NT2/D1 (cell line): ENCODE results near the gene CDH4.

Source experiments
- DNase-seq: peaks from one replicate; pipeline ENCODE4 v3.0.0-alpha.2; 2011; ENCODE audit warnings: low read depth, low spot score
- H3K27me3 ChIP-seq: 2 replicates; pipeline ENCODE4 v1.6.0; 2011; ENCODE audit warnings: mild to moderate bottlenecking; ENCODE audit not compliant: insufficient read length, insufficient read depth
- H3K36me3 ChIP-seq: 2 replicates; pipeline ENCODE4 v1.6.1; 2011; ENCODE audit warnings: mild to moderate bottlenecking, low read length, mixed read lengths; ENCODE audit not compliant: insufficient read depth, insufficient read length
- H3K4me1 ChIP-seq: 2 replicates; pipeline ENCODE4 v1.5.1; 2011; ENCODE audit not compliant: insufficient read depth, insufficient read length
- H3K4me3 ChIP-seq: 2 replicates; pipeline ENCODE4 v1.5.1; 2011; ENCODE audit warnings: low read depth; ENCODE audit not compliant: insufficient read length
- H3K9ac ChIP-seq: 2 replicates; pipeline ENCODE4 v1.6.0; 2011; ENCODE audit warnings: low read depth; ENCODE audit not compliant: insufficient read length
- H3K9me3 ChIP-seq: 2 replicates; pipeline ENCODE4 v1.5.1; 2011; ENCODE audit warnings: mild to moderate bottlenecking, low read length; ENCODE audit not compliant: insufficient read depth
- SUZ12 ChIP-seq: IDR thresholded peaks from 2 replicates; pipeline ENCODE4 v1.6.1; 2011; ENCODE audit not compliant: insufficient read length, insufficient read depth; ENCODE audit errors: extremely low read depth
- YY1 ChIP-seq: IDR thresholded peaks from 2 replicates; pipeline ENCODE4 v1.6.1; 2011; ENCODE audit not compliant: insufficient read length, insufficient read depth
- ZNF274 ChIP-seq: IDR thresholded peaks from 2 replicates; pipeline ENCODE4 v1.6.1; 2011; ENCODE audit warnings: mild to moderate bottlenecking, low read depth, low read length

The CDH4 gene

DNA sequence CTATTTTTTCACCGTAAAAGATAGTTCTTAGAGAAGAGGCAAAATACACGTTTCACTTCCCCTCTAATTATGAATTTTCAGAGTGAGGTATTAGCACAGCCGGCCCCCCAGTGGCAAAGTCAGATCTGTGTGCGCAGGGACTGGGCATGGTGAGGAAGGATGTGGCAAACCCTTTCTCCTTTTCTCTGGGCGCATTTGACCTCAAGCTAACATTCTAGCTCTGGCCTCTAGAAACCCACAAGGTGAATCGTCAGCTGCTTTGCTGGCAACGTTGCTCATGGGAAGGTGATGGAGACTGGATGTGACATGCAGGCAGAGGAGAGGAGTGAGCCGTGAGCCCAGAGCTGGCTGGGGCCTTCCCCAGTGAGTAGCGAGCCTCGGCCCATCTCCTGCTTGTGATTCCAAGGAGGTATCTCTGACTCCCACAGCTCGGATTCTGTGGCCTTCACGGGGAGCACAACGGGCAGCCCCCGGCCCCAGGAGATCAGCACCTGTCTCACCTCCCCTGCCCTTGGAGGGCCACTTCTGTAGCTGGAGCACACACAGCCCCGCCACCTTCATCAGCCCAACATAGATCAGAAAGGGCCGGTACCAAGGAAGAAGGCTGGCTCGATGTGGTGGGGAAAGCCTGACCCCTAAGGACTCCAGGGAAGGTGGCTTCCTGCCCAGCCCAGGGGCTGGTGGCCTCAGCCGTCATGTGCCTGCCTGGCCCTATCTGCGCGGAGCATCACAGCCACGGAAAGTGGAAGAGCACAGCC lies 660.8 kb downstream of the CDH4 start:
- DNase-seq = no peak
- TF ChIP-seq YY1 = no peak
- TF ChIP-seq ZNF274 = no peak
- TF ChIP-seq SUZ12 = no peak
- H3K9me3 ChIP-seq = peaks cover 12% of the 10 kb centered on the region
- H3K9ac ChIP-seq = no peak overlapping the region
- H3K27me3 ChIP-seq = peaks cover 81% of the 10 kb centered on the region
- no peaks in the 10 kb centered on the region for H3K36me3 ChIP-seq
- no peak overlapping the region for H3K4me3 ChIP-seq
- H3K4me1 ChIP-seq = no peaks in the 10 kb centered on the region

DNA sequence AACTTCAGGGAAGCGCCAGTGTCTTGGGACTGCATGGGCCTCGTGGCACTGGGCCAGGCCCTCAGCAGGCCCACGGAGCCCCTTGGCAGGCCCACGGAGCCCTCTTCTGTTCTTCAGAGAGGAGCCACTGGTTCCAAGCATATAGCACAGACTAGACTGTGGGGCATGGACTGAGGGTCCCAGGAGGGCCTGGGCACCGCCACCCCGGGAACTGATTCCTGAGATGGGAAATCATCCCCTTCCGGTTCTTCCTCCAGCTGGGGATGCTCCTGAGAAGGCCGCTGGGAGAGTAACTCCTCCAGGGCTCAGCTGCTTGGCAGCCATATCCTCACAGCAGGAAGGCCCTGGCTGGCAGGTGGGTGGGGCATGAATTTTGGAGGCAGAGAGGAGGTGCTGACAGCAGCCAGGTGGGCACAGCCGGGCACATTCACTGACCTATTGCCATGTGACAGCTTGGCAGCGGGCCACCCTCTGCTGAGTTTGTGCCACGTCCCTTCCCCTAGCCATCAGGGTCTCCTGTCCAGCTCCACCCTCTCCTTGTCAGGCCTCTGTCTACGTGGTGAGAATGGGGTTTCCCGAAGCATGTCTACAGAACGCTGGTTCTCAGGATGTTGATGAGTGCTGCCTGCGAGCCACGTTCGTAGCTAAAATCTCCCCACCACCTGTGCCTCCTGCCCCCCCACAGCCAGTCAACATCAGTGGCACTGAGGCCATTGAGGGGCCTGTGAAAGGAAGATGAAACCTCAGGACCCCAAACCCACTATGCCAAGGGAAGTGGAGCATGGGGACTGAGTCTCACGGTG lies 661.6 kb downstream of the CDH4 start:
- no peak overlapping the region for H3K9ac ChIP-seq
- no peak for DNase-seq

DNA sequence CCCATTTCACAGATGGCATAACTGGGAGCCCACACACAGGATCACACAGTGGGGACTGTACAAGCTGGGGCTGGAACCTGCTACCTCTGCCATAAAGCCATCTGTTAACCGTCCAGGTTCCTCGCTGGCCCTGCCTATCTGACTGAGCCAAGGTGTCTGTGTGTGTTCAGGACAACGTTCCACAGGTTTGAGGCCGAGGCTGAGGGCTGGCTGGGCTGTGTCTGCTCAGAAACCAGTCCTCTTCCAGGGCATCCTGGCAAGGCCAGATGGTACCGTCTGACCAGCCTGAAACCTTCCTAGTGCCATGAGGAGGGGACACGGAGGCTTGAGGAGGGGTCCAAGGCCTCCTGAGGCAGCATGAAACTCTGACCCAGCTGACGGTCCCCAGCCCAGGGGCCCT lies 663.0 kb downstream of the CDH4 start:
- TF ChIP-seq YY1 (no peak), SUZ12 (no peak)
- Histone ChIP-seq H3K36me3 (no peaks in the 10 kb centered on the region), H3K4me1 (no peaks in the 10 kb centered on the region), H3K9ac (no peak overlapping the region), H3K9me3 (peaks cover 17% of the 10 kb centered on the region), H3K27me3 (peaks cover 65% of the 10 kb centered on the region), H3K4me3 (no peak overlapping the region)
- no peak for DNase-seq

More for the DNA sequence above, 661.6 kb downstream of the CDH4 start:
- Histone ChIP-seq H3K36me3 (no peaks in the 10 kb centered on the region), H3K4me3 (no peak overlapping the region), H3K4me1 (no peaks in the 10 kb centered on the region), H3K27me3 (peaks cover 74% of the 10 kb centered on the region), H3K9me3 (peaks cover 12% of the 10 kb centered on the region)
- no peak for TF ChIP-seq SUZ12
- TF ChIP-seq ZNF274 = no peak
- no peak for TF ChIP-seq YY1

DNA sequence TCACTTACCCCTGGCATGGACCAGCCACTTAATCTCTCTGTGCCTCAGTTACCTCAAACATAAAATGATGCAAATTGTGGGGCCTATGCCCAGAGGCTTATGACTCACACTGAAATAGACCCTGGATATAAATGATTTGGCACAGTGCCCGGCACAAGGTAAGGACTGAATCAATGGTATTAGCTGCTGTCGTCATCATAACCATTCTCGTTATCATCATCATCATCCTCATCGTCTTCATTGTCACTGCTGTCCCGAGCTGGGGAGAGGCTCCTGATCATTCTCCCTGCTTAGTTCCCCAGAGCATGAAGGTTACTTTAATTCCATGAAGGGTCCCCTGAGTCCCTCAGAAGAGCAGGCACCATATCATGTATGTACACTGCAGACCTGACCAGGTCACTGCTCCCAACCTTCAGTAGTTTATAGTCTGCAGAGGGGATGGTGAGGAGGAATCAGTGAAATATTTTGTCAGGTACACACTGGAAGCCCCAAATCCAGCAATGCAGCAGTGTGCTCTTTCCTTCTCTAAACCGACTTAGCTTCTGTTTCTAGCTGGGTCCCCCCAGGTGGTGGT lies 664.3 kb downstream of the CDH4 start:
- Histone ChIP-seq H3K27me3 (peaks cover 57% of the 10 kb centered on the region), H3K36me3 (no peaks in the 10 kb centered on the region), H3K9ac (no peak overlapping the region), H3K9me3 (peaks cover 12% of the 10 kb centered on the region; the same call in 1 of the 2 replicates), H3K4me3 (no peak overlapping the region), H3K4me1 (no peaks in the 10 kb centered on the region)
- no peak for DNase-seq
- TF ChIP-seq SUZ12 (no peak), ZNF274 (no peak), YY1 (no peak)

DNA sequence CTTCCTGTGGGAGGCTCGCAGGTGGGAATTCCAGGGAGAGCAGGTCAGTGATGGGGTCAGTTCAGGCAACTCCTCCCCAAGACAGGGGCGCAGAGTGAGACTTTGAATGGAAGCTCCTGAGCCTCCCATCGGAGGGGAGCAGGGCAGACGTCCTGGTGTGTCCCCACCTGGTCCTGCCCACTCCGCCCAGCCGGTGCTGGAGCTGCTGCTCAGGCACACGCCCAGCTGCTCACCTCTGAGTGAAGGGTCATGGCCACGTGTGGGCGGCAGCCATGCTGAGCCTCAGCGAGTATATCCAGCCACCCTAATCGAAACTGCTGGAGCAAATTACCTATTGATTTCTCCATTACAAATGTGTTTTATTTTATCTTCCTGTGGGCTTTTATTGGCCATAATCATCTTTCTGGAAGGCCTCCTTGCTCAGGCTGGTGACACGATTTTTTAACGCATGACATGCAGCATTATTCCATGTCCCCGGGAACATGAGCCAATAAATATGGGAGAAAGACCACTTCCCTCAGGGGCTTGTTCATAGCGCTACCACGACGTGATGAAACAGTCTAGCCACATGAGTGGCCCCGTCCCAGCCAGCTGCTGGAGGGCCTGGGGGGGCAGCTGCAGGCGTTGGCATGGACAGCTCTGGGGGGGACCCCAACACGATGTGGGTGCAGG lies 665.5 kb downstream of the CDH4 start:
- H3K4me1 ChIP-seq = no peaks in the 10 kb centered on the region
- no peak overlapping the region for H3K4me3 ChIP-seq
- TF ChIP-seq YY1 = no peak
- peaks cover 12% of the 10 kb centered on the region; the same call in 1 of the 2 replicates for H3K9me3 ChIP-seq
- DNase-seq = no peak
- H3K36me3 ChIP-seq = no peaks in the 10 kb centered on the region
- H3K9ac ChIP-seq = no peak overlapping the region
- H3K27me3 ChIP-seq = peaks cover 45% of the 10 kb centered on the region

DNA sequence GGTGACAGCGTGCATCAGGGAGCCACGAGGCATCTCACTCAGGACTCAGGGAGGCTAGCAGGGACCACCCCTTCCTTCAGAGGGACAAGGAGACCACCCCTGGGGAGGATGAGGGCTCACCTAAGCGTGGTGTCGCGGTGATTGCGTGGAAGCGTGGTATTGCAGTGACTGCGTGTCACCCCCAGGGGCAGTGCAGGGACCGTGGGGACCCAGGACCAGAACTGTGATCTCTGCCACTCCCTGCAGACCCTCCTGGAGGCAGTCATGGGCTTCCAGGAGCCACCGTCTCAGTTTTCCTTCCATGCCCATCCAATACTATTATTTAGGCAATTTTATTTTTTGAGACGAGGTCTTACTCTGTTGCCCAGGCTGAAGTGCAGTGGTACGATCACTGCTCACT lies 666.5 kb downstream of the CDH4 start:
- peaks cover 37% of the 10 kb centered on the region for H3K27me3 ChIP-seq
- H3K9me3 ChIP-seq = peaks cover 12% of the 10 kb centered on the region; the same call in 1 of the 2 replicates
- TF ChIP-seq YY1 = no peak
- TF ChIP-seq SUZ12 = no peak
- TF ChIP-seq ZNF274 = no peak
- no peak for DNase-seq
- H3K36me3 ChIP-seq = no peaks in the 10 kb centered on the region
- no peak overlapping the region for H3K4me3 ChIP-seq
- no peak overlapping the region for H3K9ac ChIP-seq
- peaks cover 1% of the 10 kb centered on the region for H3K4me1 ChIP-seq
